Peyer's patch (tissue), 4 donors: Measurements from ENCODE around the gene BSG. TPM values are rescaled to one million over a fixed set of nuclear protein-coding genes. Genes with fewer than 3 reads are reported as not detected.
A peak's percentile ranks its signal among the peaks of the same experiment; 100 is the strongest.

Experiments used
- DNase-seq, 3 donors: peaks; one replicate each; pipeline ENCODE4 v3.0.0-alpha.2; 2017 to 2019
- H3K27ac ChIP-seq, 4 donors: fragments of 200-600 bp; sonication (generic); one replicate each; pipeline ENCODE4 v1.5.1; 2016 to 2019
- H3K27me3 ChIP-seq, 2 donors: fragments of 200-600 bp; sonication (generic); one replicate each; pipeline ENCODE4 v1.5.1; 2019
- H3K36me3 ChIP-seq, 3 donors: fragments of 200-600 bp; sonication (generic); one replicate each; pipeline ENCODE4 v1.5.1; 2016 to 2019
- H3K4me1 ChIP-seq, 4 donors: fragments of 200-600 bp; sonication (generic); one replicate each; pipeline ENCODE4 v1.5.1; 2016 to 2019
- H3K4me3 ChIP-seq, 4 donors: fragments of 200-600 bp; sonication (generic); 1 replicate in 3 of 4; 2 replicates in 1 of 4; pipeline ENCODE4 v1.5.1; 2016 to 2019; ENCODE audit warnings: mild to moderate bottlenecking in 1 of 4
- H3K9me3 ChIP-seq, 4 donors: fragments of 200-600 bp; sonication (generic); one replicate each; pipeline ENCODE4 v1.5.1; 2016 to 2019; ENCODE audit warnings: mild to moderate bottlenecking in 1 of 4
- POLR2A ChIP-seq, 2 donors: fragments of 450-650 bp; IDR thresholded peaks; one replicate each; pipeline ENCODE4 v1.5.1; 2017; ENCODE audit warnings: antibody characterized with exemption in 2 of 2, mild to moderate bottlenecking in 2 of 2, moderate library complexity in 2 of 2
- total RNA-seq, 4 donors: library from RNA; depleted of rRNA; stranded (reverse); fragments of >200 nt; gene quantifications; one replicate each; pipeline ENCODE4 v1.1.0, GENCODE V29; 2016
- TF ChIP-seq, protein P1 (sequence below), 6 experiments: fragments of 450-650 bp in 4 of 6; fragments of 200-600 bp in 2 of 6; sonication (generic) in 1 of 6; IDR thresholded peaks; one replicate each; pipeline ENCODE4 v1.5.1; 2017 to 2019; ENCODE audit warnings: antibody characterized with exemption in 6 of 6, mild to moderate bottlenecking in 3 of 6, moderate library complexity in 1 of 6

The BSG gene
- total RNA-seq, 4 donors from 2014 or later: 149 to 501 (median 469) TPM

DNA sequence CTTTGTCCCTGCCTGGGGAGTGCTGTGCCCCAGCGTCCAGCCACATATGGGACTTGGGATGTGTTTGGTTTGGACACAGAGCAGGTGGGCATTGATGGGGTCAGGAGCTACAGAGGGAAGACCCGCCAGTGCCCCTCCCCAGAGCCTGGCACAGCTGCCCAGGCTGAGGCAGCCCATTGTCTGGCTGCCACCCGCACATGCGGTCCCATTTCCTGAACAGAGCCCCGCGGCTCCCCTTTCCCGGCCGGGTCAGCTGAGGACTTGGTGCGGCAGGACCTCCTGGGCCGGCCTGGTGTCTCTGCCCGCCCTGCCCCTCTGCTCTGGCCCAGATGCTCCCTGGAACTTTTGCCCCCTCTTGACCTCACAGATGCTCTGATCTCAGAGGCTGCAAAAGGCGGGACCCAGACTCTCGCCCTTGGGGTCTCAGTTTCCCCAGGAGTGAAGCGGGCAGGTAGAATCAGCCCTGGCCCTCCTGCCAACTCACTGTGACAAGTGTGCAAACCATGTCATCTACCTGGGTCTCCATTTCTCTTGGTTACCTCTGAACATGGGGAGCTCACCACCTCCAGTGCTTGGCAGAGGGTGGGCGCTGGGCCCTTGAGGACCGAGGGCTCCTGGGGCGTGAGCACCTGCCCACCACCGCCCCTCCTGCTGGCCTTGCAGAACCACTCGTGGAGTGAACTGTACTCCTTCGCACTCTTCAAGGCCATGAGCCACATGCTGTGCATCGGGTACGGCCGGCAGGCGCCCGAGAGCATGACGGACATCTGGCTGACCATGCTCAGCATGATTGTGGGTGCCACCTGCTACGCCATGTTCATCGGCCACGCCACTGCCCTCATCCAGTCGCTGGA is 35.1 kb downstream of the BSG start:
- no peaks in the 10 kb centered on the region for H3K36me3 ChIP-seq
- H3K9me3 ChIP-seq: no peaks in the 10 kb centered on the region
- no peak overlapping the region for H3K27ac ChIP-seq
- no peaks in the 10 kb centered on the region for H3K27me3 ChIP-seq
- TF ChIP-seq POLR2A (IDR thresholded peaks at IDR 0.05): no peak
- TF ChIP-seq, protein P1, sequence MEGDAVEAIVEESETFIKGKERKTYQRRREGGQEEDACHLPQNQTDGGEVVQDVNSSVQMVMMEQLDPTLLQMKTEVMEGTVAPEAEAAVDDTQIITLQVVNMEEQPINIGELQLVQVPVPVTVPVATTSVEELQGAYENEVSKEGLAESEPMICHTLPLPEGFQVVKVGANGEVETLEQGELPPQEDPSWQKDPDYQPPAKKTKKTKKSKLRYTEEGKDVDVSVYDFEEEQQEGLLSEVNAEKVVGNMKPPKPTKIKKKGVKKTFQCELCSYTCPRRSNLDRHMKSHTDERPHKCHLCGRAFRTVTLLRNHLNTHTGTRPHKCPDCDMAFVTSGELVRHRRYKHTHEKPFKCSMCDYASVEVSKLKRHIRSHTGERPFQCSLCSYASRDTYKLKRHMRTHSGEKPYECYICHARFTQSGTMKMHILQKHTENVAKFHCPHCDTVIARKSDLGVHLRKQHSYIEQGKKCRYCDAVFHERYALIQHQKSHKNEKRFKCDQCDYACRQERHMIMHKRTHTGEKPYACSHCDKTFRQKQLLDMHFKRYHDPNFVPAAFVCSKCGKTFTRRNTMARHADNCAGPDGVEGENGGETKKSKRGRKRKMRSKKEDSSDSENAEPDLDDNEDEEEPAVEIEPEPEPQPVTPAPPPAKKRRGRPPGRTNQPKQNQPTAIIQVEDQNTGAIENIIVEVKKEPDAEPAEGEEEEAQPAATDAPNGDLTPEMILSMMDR (IDR thresholded peaks at IDR 0.05): no peak
- H3K4me1 ChIP-seq: peaks cover 0 to 18% (median 9%) of the 10 kb centered on the region in 4 donors
- H3K4me3 ChIP-seq: no peak overlapping the region
- DNase-seq: no peak

DNA sequence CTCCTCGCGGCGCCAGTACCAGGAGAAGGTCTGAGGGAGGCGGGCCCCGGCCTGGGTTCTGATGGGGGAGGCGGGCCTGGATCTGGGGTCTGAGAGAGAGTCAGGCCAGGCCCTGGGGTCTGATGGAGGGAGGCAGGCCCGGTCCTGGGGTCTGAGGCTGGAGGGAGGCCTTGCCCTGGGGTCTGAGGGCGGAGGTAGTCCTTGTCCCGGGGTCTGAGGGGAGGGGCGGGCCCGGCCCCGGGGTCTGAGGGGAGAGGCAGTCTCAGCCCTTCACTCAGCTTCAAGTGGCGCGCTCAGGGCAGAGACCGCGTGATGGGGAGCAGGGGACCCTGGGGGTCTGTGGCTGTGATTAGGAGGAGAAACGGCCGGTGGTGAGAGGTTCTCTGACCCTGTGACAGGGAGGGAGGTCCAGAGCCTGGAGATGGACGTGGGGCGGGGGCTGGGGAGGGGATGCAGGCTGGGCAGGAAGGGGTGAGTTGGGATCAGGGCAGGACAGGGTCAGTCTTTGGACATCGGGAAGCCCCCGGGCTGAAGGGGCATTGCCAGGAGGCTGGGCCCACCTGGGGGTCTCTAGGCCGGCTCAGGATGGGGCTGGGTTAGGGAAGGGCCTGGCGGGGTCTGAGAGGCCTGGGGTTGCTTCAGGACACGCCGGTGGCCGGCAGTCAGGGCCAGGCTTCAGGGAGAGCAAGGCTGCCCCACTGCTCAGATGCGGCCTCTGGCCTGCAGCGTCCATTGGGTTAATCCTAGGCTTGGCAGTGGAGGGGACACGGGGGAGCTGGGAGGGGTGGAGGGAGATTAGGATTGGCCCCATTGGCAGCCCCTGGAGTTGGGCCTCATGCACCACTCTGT is 36.0 kb downstream of the BSG start:
- Histone ChIP-seq H3K4me3 (no peak overlapping the region), H3K9me3 (no peaks in the 10 kb centered on the region), H3K27me3 (no peaks in the 10 kb centered on the region), H3K27ac (no peak overlapping the region), H3K36me3 (no peaks in the 10 kb centered on the region), H3K4me1 (peaks cover 0 to 18% (median 9%) of the 10 kb centered on the region in 4 donors)
- DNase-seq: no peak
- no peak for TF ChIP-seq POLR2A (IDR thresholded peaks at IDR 0.05)
- TF ChIP-seq, protein P1 (IDR thresholded peaks at IDR 0.05): no peak

DNA sequence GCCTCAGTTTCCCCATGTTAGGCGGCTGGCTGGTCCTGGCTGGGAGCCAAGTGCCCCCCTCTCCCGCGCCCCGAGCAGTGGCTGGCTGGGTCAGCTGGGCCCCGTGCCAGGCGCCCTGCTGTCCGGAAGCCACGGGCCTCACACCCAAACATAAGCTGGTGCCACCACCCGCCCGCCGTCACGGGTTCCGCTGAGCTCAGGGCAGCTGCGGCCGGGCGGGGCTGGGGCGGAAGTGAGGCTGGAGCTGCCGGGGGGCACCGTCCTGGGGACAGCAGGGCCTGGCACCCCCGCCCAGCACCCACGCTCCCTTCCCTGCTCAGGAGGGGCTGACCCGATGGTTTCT is 36.6 kb downstream of the BSG start:
- Histone ChIP-seq H3K27ac (no peak overlapping the region), H3K36me3 (no peaks in the 10 kb centered on the region), H3K4me3 (no peak overlapping the region), H3K9me3 (no peaks in the 10 kb centered on the region), H3K27me3 (no peaks in the 10 kb centered on the region), H3K4me1 (peaks cover 0 to 18% (median 9%) of the 10 kb centered on the region in 4 donors)
- TF ChIP-seq, protein P1 (IDR thresholded peaks at IDR 0.05): no peak
- no peak for TF ChIP-seq POLR2A (IDR thresholded peaks at IDR 0.05)
- DNase-seq: peak in 1 of 3 donors; percentile 69

DNA sequence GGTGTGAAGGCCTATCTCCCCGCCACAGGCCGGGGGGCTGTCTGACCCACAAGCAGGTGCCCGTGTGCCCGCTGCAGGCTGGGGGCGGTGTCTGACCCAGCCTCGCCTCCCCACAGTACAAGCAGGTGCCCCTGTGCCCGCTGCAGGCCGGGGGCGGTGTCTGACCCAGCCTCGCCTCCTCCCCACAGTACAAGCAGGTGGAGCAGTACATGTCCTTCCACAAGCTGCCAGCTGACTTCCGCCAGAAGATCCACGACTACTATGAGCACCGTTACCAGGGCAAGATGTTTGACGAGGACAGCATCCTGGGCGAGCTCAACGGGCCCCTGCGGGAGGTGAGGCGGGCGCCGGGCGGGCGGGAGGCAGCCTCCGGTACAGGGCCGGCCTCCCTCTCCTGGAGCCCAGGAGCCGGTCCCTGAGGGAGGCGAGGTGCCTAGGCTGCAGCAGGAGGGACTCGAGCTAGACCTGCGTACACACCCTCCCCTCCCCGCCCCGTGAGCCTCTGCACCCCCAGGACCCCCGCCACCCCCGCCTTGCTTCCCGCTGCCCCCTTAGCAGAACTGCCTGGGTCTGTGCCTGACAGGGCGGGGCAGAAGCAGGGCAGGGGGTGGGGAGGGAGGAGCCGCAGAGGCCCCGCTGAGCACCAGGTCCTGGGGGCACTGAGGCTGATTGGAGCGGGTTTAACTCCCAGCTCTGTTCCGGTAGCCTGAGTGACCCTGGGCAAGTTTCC is 37.8 kb downstream of the BSG start:
- Histone ChIP-seq H3K9me3 (no peaks in the 10 kb centered on the region), H3K4me1 (peaks cover 0 to 18% (median 9%) of the 10 kb centered on the region in 4 donors), H3K27me3 (no peaks in the 10 kb centered on the region), H3K36me3 (no peaks in the 10 kb centered on the region), H3K4me3 (peak overlapping the region; percentile 21 to 50 (median 34)), H3K27ac (peak overlapping the region; percentile 47 to 79 (median 68))
- TF ChIP-seq, protein P1 (IDR thresholded peaks at IDR 0.05): no peak
- no peak for TF ChIP-seq POLR2A (IDR thresholded peaks at IDR 0.05)
- peak in 2 of 3 donors; percentile 69 to 78 for DNase-seq

DNA sequence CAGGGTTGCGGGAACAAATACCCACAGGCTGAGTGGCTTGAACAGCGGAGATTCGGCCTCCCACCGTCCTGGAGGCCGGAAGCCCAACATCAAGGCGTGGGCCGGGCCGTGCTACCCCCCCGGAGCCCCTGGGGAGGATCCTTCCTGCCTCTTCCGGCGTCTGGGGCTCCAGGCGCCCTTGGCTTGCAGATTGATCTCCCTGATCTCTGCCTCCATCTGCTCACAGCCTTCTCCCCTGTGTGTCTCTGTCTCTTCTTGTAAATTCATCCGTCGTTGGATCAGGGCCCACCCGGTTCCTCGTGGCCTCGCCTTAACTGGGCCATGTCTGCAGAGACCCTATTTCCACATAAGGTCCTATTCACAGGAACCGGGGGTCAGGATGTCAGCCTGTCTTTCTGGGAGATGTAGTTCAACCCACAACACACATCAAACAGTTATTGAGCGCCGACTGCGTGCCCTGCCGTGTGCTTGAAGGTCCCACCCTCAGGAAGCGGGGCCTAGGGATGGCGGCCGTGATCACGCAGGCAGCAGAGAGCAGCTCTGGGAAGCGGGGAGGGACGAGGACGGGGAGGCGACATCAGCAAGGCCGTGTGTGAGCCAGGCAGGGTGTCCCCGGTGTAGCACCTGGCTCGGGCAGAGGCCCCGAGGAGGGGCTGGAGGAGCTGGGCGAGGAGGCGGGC is 38.5 kb downstream of the BSG start:
- DNase-seq: peak in 2 of 3 donors; percentile 72 to 82
- peak overlapping the region; percentile 47 to 79 (median 68) for H3K27ac ChIP-seq
- H3K9me3 ChIP-seq: no peaks in the 10 kb centered on the region
- no peaks in the 10 kb centered on the region for H3K27me3 ChIP-seq
- TF ChIP-seq POLR2A (IDR thresholded peaks at IDR 0.05): no peak
- TF ChIP-seq, protein P1 (IDR thresholded peaks at IDR 0.05): no peak
- H3K4me3 ChIP-seq: peak overlapping the region; percentile 21 to 50 (median 34)
- H3K4me1 ChIP-seq: peaks cover 0 to 18% (median 9%) of the 10 kb centered on the region in 4 donors
- H3K36me3 ChIP-seq: no peaks in the 10 kb centered on the region
